ENCODE data around the gene COMMD1.
"Not testable (repeated sequence)": the region's sequence is repeated elsewhere in the genome, so short reads cannot be mapped to it uniquely, and the experiment has no call there.

Gene COMMD1

DNA sequence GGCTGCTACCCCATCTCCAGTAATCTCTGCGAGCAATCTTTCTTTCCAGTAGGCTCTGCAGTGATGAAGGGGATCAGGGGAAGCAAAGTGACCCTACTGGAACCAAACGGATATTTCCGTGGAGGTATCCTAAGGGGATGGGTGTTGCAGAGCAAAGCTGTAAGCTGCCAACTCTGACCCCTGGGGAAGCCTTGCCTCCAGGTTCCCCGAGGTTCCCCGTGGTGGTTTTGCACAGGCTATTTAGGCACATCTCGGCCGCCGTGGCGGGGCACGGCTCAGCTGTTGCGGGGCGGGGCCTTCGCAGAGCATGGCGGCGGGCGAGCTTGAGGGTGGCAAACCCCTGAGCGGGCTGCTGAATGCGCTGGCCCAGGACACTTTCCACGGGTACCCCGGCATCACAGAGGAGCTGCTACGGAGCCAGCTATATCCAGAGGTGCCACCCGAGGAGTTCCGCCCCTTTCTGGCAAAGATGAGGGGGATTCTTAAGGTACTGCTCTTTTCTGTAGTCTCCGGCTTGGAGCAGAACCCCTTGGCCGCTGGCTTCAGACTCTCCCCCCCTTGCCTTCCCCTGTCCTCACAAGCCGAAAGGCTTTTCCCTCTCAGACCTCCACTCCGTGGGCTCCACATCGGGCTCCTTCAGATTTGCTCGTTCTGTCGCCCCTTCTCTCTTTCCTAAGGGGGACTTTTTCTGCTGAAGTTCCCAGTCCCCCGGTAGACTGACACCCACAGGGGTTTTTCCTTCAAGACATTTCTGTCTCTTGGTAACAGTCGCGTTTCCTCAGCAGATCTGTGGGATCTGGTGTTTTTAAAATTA is at the start of gene COMMD1:
Gene COMMD1 (plus strand): TSS at position 303 of the 814 bp plus-strand sequence. CDS start 5 bp downstream, at position 308.
- DNase-seq: peak; percentile 30

DNA sequence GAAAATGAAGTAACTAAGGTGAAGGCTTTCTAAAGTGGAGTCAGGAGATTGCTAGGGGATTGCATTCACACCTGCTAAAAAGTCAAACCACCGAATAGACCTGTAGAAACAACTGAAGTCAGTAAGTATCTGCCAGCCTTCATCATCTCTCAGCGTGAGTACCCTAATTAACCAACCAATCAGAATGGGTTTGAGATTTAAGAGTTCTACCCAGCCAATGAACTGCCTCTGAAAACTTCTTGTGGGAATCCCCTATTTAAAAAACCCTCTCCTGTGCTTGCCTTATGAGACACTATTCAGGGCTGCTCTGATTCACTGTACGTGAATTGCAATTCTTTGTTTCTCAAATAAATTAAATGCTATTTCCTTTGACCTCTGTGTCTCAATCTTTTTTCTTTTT is 48.2 kb upstream of the COMMD1 start:
- no peak for DNase-seq

DNA sequence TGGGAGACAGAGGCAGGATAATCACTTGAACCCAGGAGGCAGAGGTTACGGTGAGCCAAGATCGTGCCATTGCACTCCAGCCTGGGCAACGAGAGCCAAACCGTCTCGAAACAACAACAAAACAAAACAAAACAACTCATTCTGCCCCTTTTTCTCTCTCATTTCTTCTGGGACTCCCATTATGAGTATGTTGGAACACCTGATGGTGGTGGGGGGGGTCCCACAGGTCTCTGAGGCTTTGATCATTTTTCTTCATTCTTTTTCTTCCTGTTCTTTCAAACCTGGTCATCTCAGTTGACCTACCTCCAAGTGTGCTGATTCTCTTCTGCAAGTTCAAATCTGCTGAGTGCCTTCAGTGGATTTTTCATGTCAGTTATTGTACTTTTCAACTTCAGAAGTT is 43.4 kb upstream of the COMMD1 start:
- DNase-seq: no peak

DNA sequence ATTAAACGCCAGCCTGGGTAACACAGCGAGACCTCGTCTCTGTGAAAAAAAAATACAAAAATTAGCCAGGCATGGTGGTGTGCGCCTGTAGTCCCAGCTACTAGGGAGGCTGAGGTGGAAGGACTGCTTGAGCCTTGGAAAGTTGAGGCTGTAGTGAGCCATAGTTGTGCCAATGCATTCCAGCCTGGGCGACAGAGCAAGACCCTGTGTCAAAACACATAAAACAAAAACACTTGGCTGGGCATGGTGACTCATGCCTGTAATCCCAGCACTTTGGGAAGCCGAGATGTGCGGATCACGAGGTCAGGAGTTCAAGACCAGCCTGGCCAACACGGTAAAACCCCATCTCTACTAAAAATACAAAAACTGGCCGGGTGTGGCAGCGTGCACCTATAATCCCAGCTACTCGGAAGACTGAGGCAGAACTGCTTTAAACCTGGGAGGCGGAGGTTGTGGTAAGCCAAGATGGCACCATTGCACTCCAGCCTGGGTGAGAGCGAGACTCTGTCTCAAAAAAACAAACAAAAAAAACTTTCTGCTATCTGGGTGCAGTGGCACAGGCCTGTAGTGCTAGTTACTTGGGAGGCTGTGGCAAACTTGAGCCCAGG is 38.9 kb upstream of the COMMD1 start:
- DNase-seq: not testable (repeated sequence)

DNA sequence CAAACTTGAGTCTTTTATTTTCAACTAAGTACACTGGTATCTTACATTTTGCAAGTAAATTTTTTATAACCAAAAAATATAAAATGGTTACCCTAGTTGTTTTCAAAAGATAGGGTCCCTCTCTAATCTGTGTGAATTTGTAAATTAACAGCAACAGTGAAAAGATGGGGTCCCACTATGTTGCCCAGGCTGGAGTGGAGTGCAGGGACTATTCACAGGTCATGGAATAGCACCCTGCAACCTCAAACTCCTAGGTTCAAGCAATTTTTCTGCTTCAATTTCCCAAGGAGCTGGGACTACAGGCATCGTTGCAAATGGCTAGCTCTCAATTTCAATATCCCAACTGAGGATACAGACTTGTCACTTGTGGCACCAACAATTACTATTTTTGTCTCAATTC is 29.1 kb upstream of the COMMD1 start:
- no peak for DNase-seq

DNA sequence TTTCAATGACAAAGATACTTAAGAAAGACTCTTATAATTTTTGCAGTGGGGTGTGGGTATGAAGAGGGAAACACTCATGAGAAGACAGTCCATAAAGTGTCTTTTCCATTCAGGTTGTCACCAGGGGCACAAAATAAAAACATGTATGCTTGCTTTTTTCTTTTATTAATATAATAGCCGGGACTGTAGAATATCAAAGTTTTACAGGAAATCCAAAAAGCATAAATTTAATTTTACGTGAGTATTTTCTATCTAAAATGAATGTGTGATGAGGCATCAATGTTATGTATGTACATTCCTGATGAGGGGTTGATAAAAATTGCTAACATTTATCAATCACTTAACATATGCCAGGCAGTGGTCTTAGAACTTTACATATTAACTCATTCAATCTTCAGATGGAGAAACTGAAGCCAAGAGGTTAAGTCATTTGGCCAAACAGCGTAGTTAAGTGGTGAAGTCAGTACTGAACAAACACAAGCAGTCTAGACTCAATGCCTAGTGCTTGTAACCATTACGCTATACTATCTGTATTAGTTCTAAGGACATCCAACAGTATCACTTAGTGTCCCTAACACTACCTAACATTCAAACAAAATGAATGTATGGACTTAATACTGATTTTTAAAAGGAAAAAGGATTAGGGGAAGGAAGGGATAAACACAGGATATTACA is 27.8 kb upstream of the COMMD1 start:
- DNase-seq: no peak

DNA sequence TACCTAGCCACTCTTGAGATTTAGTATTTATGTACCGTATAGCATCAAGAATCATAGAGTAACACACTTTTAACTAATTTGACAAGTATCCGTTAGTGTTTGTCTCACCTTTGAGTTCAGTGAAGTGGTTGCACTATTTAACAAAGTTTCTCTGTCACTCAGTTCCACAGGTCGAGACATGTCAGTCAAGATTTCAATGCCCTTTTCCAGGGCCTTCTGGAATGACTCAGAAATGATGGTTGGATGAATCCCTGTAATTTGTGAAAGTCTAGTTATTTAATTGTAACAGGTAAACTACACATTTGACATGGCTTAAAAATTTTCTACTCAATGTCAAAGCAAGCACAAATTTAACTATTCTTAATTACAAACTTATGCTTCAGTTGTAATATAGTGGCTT is 26.7 kb upstream of the COMMD1 start:
- DNase-seq: no peak

DNA sequence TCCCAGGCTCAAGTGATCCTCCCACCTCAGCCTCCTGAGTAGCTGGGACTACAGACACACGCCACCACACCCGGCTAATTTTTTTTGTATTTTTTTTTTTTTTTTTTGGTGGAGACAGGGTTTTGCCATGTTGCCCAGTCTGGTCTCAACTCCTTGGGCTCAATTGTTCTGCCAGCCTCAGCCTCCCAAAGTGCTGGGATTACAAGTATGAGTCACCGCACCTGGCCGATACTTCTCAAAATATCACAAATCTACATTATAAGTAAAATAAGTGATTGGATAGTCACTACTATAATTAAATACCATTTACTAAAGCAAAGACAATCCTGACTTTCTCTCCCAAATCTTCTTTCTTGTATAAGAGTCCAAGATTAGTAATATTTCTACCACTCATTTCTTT is 26.1 kb upstream of the COMMD1 start:
- not testable (repeated sequence) for DNase-seq

DNA sequence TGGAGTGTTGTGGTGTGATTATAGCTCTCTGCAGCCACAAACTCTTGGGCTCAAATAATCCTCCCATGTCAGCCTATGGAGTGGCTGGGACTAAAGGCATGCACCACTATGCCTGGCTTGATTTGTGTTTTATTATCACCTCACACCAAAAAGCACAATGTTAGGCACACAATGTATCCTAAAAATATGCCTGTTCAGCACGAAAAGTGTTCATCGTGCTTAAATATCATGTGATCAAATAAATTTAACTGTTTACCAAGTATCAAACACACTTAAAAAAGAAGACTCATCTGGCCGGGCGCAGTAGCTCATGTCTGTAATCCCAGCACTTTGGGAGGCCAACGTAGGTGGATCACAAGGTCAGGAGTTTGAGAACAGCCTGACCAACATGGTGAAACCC is 22.6 kb upstream of the COMMD1 start:
- DNase-seq: no peak

DNA sequence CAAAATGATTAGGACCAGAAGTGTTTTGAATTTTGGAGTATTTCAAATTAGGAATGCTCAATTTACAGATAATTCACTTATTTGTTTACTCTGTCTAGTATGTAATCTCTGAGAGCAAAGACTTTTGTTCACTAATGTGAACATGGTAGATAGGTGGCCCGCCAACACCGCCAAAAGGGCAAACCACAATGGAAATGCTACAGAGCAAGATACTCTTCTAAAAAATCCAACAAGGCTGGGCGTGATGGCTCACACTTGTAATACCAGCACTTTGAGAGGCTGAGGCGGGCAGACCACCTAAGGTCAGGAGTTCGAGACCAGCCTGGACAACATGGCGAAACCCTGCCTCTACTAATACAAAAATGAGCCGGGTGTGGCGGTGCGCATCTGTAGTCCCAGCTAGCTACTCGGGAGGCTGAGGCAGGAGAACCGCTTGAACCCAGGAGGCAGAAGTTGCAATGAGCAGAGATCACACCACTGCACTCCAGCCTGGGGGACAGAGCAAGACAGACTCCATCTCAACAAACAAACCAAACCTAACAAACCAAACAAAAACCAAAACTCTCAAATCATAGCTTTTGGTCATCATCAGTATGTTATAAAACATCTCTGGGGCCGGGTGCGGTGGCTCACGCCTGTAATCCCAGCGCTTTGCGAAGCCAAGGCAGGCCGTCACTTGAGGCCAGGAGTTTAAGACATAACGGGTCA is 19.4 kb upstream of the COMMD1 start:
- DNase-seq: no peak

DNA sequence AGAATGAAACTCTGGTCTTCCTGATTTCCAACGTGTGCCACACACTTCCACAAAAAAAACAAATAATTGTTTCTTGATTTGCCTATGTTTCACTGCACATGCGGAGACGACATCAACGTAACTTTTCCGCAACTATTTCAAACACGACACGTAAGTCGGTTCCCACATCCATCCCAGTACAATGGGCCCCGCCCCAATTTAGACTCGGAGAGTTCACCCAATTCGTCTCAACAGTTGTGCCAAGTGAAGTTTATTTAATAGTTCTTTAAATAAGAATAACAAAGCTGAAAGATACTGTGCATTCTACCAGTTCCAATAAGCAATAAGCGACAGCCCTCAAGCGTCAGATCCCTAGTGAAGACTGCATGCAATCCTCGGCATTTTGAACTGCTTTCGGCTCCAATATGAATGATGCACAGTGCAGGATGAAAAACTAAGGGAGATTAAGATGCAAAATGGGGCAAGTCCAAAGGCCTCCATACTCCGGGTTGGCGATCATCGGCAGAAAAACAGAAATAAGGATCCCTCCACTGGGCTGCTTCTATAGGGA is 17.7 kb upstream of the COMMD1 start:
- DNase-seq: peak; percentile 21

DNA sequence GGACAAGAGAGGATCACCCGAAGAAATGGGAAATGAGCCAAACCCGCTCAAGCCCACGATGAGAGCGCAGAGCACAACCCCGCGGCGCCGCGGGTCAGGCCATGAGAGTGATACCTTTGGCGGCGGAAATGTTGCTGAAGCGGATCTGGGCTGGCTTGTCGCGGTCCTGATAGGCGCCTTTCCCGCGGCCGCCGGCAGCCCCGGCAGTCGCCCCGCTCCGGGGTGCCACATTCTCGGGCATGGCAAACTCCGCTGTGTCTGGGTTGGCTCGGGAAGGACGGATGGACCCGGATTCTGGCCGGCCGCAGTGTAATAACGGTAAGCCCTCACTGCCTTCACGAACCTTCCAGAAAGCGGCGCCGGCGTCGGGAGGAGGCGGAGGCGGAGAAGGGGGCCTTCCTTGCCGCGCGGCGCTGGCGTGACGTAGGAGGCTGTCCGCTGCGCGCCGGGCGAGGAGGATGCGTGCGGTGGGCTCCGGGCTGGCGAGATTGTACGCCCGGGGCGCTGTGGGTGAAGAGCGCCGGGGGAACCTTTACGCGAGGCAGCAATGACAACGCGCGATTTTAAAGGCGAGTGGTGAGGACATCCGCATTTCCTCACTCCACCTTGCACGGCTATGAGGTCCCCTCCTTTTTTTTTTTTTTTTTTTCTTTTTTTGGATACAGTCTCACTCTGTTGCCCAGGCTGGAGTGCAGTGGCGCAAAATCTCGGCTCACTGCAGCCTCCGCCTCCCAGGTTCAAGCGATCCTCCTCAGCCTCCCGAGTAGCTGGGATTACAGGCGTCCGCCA is 17.0 kb upstream of the COMMD1 start, which contains the start of gene CCT4:
Gene CCT4 (minus strand): TSS at position 390 of the 789 bp plus-strand sequence. CDS start 149 bp downstream, at position 241.
- peak; percentile 77 for DNase-seq

DNA sequence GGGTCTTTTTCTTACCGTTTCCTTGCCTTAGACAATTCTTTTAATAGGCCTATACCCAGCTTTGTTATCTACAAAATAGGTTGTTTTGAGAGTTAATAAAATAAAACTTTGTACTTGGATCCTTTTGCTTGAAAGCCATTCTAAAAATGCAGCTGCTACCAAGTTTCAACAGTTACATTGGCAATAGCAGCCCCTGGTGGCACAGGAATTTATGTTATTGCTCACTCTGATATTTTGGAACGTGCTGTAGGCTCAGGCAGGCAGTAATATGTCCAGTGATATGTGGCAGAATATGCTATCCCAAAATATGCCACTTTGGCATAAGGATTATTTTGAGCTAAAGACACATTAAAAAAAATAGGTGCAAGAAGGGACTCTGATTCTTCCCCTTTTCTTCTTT is 6.7 kb upstream of the COMMD1 start:
- DNase-seq: peak; percentile 45

DNA sequence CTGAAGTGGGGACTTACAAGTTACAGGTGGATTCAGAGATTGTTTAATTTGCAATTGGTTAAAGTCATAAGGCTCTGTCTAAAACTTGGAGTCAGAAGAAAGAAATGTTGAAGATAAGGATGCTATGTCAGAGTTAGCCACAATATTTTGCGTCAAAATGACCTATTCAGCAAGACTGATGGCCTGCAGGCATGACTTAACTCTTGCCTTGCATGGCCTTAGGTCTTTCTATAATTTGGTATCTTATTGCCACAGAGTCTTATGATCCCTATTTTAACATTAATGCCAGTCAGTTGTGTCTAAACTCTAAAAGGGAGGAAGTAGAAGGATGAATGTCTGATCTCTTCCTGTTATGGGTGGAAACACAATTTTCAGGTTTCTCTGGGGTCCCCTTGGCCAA is 5.2 kb upstream of the COMMD1 start:
- no peak for DNase-seq

DNA sequence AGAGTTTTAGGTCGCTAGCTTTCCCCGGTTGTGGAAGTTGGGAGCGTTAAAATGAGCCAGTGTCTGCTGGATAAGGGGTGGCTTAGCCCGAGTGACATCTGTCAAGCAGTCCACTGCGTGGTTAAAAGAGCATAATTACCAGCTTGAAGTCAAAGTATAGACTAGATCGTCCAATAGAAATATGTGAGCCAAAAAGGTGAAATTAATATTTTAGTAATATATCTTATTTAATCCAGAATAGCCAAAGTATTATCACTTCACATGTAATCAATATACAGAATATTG is 654 bp downstream of the COMMD1 start:
- no peak for DNase-seq

DNA sequence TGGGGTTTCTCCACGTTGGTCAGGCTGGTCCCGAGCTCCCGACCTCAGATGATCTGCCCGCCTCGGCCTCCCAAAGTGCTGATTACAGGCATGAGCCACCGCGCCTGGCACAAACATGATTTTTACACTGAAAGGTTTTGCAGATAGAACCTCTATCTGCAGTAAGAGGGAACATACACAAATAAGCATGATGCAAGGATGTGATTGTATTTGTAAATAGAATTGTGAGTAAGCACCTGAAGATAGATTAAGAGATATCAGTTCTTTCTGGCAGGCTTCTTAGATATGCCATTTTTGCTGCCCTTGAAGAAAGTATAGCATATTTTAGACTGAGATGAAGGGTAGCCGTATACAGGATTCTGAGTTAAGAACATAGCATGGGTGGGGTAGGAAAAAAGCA is 3.6 kb downstream of the COMMD1 start:
- no peak for DNase-seq

DNA sequence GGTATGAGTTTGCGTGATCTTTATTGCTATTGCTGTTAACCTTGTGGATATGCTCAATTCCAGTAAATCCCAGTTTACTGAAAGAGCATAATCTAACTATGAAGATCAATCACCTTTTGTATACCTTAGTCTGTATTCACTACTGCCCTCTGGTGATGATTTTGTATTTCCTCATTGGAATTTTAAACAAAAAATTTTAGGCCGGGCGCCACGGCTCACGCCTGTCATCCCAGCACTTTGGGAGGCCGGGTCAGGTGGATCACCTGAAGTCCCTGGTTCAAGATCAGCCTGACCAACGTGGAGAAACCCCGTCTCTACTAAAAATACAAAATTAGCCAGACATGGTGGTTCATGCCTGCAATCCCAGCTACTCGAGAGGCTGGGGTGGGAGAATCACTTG is 5.1 kb downstream of the COMMD1 start:
- DNase-seq: no peak

DNA sequence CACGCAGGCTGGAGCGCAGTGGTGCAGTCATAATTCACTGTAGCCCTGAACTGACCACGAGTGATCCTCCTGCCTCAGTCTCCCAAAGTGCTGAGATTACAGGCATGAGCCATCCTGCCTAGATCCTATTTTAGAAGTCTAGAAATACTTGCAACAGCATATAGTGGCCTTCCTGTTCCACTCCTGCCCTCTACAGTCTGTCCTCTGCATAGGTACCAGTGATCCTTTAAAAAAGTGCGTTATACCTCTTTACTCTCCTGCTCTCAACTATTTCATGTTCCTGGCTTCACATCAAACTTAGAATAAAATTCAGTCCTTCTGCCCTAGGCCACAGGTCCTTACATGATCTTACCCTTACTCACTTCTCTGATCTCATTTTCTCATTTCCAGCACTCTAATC is 6.0 kb downstream of the COMMD1 start:
- no peak for DNase-seq

DNA sequence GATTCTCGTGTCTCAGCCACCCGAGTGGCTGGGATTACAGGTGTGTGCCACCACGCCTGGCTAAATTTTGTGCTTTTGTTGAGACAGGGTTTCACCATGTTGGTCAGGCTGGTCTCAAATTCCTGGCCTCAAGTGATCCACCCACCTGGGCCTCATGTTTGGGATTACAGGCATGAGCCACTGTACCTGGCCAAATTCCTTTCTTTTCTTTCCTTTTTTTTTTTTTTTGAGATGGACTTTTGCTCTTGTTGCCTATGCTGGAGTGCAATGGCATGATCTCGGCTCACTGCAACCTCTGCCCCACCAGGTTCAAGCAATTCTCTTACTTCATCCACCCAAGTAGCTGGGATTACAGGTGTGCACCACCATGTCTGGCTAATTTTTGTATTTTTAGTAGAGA is 9.3 kb downstream of the COMMD1 start:
- not testable (repeated sequence) for DNase-seq

DNA sequence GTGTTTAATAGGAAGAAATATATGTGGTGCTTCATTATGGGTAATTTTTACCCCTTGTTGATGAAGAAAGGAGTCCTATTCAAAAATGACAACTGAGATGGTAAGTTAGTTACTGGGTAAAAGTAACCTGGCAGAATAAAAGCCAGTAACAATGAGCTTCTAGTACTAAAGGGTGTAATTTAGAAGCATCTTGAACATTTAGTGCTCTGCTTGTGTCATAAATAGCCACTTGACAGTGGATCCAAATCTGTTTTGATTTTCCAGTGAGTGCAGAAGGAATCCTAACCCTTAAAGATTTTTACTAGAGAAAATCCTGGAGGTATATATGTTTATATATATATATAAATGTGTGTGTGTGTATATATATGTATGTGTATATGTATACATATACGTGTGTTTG is 15.1 kb downstream of the COMMD1 start:
- DNase-seq: no peak

DNA sequence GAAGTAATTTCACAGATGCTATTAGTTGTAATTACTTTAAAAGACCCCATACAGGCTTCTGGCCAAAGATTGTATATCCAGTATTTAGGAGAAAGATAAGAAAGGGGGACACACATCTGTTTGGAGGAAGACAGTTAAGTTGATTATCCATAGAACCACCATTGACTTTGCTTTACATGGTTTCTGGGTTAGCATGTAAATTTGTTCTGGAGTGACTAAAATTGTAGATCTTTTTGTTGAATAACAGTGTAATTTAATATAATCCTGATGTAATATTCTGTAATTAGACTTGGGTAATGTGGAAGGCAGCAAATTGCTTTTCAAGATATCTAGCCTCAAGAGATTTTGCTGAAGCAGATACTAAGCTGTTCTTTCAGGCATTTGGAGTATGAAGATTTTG is 17.2 kb downstream of the COMMD1 start:
- DNase-seq: no peak

DNA sequence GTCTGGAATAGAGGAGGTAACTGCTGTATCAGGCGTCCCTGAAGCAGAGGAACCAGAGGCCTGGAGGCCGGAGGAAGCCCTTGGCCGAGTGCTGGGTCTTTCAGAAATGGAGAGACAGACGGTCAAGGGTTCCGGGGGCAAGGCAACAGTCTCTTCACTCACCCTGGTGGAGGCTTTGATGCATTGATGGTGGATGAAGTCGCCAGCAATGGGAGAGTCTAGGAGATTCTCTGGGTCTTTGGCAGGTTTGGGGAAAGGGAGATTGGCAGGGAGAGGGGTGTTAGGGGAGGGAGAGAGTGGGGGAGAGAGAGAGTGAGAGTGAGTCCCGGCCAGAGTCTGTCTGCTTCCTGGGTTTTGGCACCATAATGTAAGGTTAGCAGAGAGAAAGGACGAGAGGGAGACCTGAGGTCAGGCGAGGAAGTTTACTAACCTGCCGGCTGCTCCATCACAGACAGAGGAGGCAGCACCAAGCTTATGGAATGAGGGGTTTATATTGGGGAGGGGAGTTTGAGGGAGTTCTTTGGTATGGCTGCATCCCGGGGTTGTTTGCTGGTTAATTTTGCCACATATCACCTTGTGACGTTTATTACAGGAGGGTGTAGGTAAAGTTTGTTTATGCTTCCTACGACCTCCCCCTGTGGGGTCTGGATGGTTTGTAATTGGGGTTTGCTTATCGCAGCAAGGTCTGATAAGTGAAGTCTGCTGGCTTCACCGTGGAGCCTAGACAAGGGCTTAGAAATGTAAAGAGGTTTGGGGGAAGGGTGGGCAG is 19.6 kb downstream of the COMMD1 start:
- no peak for DNase-seq
